Measurements from ENCODE around the gene ANXA5. TPM values are rescaled to one million over a fixed set of nuclear protein-coding genes. Genes with fewer than 3 reads are reported as not detected.

ANXA5 gene
- total and polyA plus RNA-seq, 2 of the 4 experiments (the other 2 are of a cell fraction): 780 to 1,448 TPM

DNA sequence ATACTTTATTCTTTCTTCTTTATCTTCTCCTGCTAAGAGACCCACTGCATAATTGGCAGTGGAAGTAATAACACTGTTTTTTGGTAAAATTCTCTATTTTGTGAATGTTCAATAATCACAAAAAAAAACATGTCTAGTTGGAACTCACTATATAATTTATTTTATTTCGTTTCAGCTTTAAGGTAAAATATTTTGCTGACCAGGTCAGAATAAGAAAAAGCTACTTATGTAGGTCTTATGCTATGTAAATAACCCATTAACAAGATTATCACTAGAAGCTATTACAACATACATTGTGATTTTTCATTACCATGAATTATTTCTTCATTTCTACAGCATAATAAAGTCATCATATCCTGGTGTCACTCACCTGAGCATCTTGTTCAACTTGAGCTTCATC is 19.3 kb downstream of the ANXA5 start:
- Histone ChIP-seq H3K14ac (replicated peaks; ENCODE audit: low read depth, low read length) (no peak overlapping the region), H4K8ac (ENCODE audit: low read depth in 2 of 2, low read length in 2 of 2) (no peak overlapping the region), H3K27me3 (ENCODE audit: control insufficient read depth, insufficient read depth, low read length) (no peaks in the 10 kb centered on the region), H3K4me1 (ENCODE audit: control insufficient read depth, insufficient read depth, low read length) (peaks cover 20% of the 10 kb centered on the region), H3K18ac (ENCODE audit: low read depth, low read length) (no peak overlapping the region), H3K56ac (ENCODE audit: extremely low read depth, insufficient read depth, low read length) (no peak overlapping the region), H4K5ac (ENCODE audit: low read depth, low read length) (no peak overlapping the region), H3K4me3 (ENCODE audit: insufficient read depth, low read depth, low read length) (no peak overlapping the region), H3K9me1 (ENCODE audit: insufficient read depth, low read length) (peaks cover 10% of the 10 kb centered on the region), H3K27ac (ENCODE audit: insufficient read depth, low read length) (no peak overlapping the region), H3K4ac (ENCODE audit: low read depth, low read length) (no peak overlapping the region), H3K4me2 (ENCODE audit: low read depth, low read length) (no peak overlapping the region), H3K36me3 (ENCODE audit: control insufficient read depth, insufficient read depth, low read length) (peaks cover 49% of the 10 kb centered on the region), H3K9ac (ENCODE audit: low read depth, low read length) (no peak overlapping the region), H2BK120ac (ENCODE audit: low read depth, low read length) (no peak overlapping the region), H2BK15ac (ENCODE audit: low read depth, low read length) (no peak overlapping the region), H2AK9ac (replicated peaks; ENCODE audit: low read depth, low read length, poor library complexity) (no peak overlapping the region), H2AFZ (replicated peaks; ENCODE audit: low read length, poor library complexity) (no peak overlapping the region), H4K20me1 (ENCODE audit: insufficient read depth, low read length) (peaks cover 66% of the 10 kb centered on the region; the same call in 1 of the 2 replicates), H2AK5ac (ENCODE audit: low read depth, low read length) (no peak overlapping the region), H3K23ac (ENCODE audit: low read depth, low read length) (no peak overlapping the region), H3K9me3 (ENCODE audit: control insufficient read depth, insufficient read depth, low read length) (no peaks in the 10 kb centered on the region), H4K91ac (ENCODE audit: insufficient read depth, low read depth, low read length) (no peak overlapping the region), H2BK5ac (ENCODE audit: low read depth, low read length, poor library complexity, severe bottlenecking) (peak overlapping the region; percentile 55), H3K79me1 (ENCODE audit: low read depth in 1 of 2, low read length in 2 of 2) (peaks cover 29 to 51% of the 10 kb centered on the region in 2 experiments), H2BK20ac (ENCODE audit: low read depth, low read length) (no peak overlapping the region)
- dilution Hi-C loops (cut with HindIII; ENCODE audit: low sequenced_read_pairs, unreplicated experiment) (no loop called here), intact Hi-C loops (cut with micrococcal nuclease) (no loop called here), in situ Hi-C loops (cut with MboI; ENCODE audit: low sequenced_read_pairs) (no loop called here)
- no CpG with 5 or more reads among the region's 1 CpG for WGBS, 2 experiments (ENCODE audit: extremely low coverage in 2 of 2, insufficient read length in 1 of 2)
- no TSS peak for BruUV-seq (replicated peaks)
- ChIA-PET CTCF (interaction anchor here (0.8 to 1.4 kb wide), 2 partner anchors 8 to 49 kb away, joined by 3 to 6 read pairs; no protein-coding TSS in a partner anchor), POLR2A (ENCODE audit: unreplicated experiment) (no interaction called here)
- no peak for ATAC-seq (ENCODE audit: low read depth)
- TF ChIP-seq RFX5 (IDR thresholded peaks at IDR 0.05; ENCODE audit: low read depth, low read length) (no peak), MAFK (IDR thresholded peaks at IDR 0.05; ENCODE audit: low read depth, low read length) (peak; percentile 49; the same call in 1 of the 2 replicates)
- DNase-seq: no peak
